DMS53 (cell line): ENCODE results near the gene PHLDA1.

Experiments
- DNase-seq: peaks from one replicate; lab custom pipeline; 2025; lab: John Stamatoyannopoulos, UW

Gene PHLDA1

GRCh38 chr12:75986001-75986746 lies 45.4 kb downstream of the PHLDA1 start:
- DNase-seq: peak; percentile 68

- DNase-seq: no peak
These were observed 46.0 kb downstream of the PHLDA1 start for GRCh38 chr12:75985566-75985965.

GRCh38 chr12:75984577-75985182 lies 46.9 kb downstream of the PHLDA1 start:
- peak; percentile 31 for DNase-seq

GRCh38 chr12:75983851-75984250 lies 47.7 kb downstream of the PHLDA1 start:
- DNase-seq: peak; percentile 86

GRCh38 chr12:75982979-75983660 lies 48.5 kb downstream of the PHLDA1 start:
- peak; percentile 61 for DNase-seq

GRCh38 chr12:75982169-75982564 lies 49.4 kb downstream of the PHLDA1 start:
- no peak for DNase-seq

GRCh38 chr12:75981247-75982168 lies 50.1 kb downstream of the PHLDA1 start:
- no peak for DNase-seq

- DNase-seq: peak; percentile 79
These were observed 52.4 kb downstream of the PHLDA1 start for GRCh38 chr12:75979181-75979580.

GRCh38 chr12:75978677-75979076 lies 52.9 kb downstream of the PHLDA1 start:
- peak; percentile 55 for DNase-seq

GRCh38 chr12:75977952-75978671 lies 53.5 kb downstream of the PHLDA1 start:
- peak; percentile 99 for DNase-seq

- DNase-seq: no peak
These were observed 54.0 kb downstream of the PHLDA1 start for GRCh38 chr12:75977590-75977951.

- no peak for DNase-seq
These were observed 54.7 kb downstream of the PHLDA1 start for GRCh38 chr12:75976913-75977312.

GRCh38 chr12:75976113-75976512 lies 55.5 kb downstream of the PHLDA1 start:
- DNase-seq: no peak

- DNase-seq: no peak
These were observed 55.9 kb downstream of the PHLDA1 start for GRCh38 chr12:75975702-75976101.
